A549 treated with GW870086 at 1 μM for 4 hours (cell line): ENCODE results near the gene RPL41. TPM values are rescaled to one million over a fixed set of nuclear protein-coding genes. Genes with fewer than 3 reads are reported as not detected.

Experiments used
- total RNA-seq: library from RNA; stranded (reverse); fragments of 200-300 nt; extraction: Qiagen RNA extraction; gene quantifications from 5 replicates; pipeline ENCODE4 v1.2.3, GENCODE V29; 2022; ENCODE audit warnings: low read depth

Gene RPL41
- total RNA-seq = 5,218 to 5,761 TPM (median 5,566 TPM) in 5 replicates

GRCh38 chr12:56116267-56117081, at the start of gene RPL41:
TSS of gene RPL41 (plus strand) at chr12:56116633.

GRCh38 chr12:56079723-56080555, 36.5 kb upstream of the RPL41 start, which contains the start of gene ERBB3:
TSS of gene ERBB3 (plus strand) at chr12:56080165. CDS start at chr12:56080301, 136 bp downstream.

GRCh38 chr12:56104109-56104814, 12.2 kb upstream of the RPL41 start, which contains the start of gene PA2G4:
TSS of gene PA2G4 (plus strand) at chr12:56104559. CDS start at chr12:56104738, 179 bp downstream.

GRCh38 chr12:56117778-56118687, 1.6 kb downstream of the RPL41 start, which contains the start of gene ZC3H10:
TSS of gene ZC3H10 (plus strand) at chr12:56118266. CDS start at chr12:56120563, 2,297 bp downstream.

GRCh38 chr12:56127888-56128669, 11.6 kb downstream of the RPL41 start, which contains the start of gene ESYT1:
TSS of gene ESYT1 (plus strand) at chr12:56128267. CDS start at chr12:56128320, 53 bp downstream.

GRCh38 chr12:56152132-56152755, 35.8 kb downstream of the RPL41 start, which contains the start of gene MYL6B:
TSS of gene MYL6B (plus strand) at chr12:56152587. CDS start at chr12:56153919, 1,332 bp downstream.

DNA sequence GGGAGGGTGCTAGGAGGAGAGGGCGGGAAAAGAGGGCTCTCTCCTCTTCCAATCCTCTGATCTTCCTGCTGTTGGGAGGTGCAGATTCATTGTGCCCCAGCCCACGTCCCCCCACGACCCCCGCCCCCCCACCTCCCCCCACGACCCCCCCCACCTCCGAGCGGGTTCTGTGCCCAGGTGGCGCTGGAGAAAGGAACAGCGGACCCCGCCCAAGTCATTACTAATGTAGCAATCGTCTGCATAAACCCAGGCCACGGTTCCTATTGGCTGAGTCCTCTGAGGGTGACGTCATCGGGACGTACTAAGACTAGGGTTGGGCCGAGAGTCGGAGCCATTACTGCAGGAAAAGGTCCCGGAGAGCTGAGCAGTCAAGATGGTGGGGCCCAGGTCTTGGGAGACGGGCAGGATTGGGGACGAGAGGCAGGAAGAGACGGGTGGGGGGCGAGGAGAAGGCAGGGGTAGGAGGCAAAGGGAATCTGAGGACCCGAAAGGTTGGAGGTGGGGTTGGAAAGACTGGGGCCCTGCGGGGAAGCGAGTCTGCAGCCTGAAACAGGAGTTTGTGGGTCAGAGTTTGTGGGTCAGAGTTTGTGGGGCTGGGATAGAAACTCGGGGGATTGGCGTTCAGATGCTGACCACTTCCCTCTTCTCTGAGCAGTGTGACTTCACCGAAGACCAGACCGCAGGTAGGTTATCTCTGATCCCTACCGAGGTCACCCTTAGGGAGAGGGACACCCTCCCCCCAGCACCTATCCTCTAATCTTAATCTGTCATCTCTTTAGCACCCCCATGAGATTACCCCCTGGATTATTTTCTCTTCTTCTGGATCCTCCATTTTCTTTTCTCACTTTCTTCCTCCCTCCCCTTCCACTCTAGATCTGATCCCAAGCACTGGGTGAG, 41.8 kb downstream of the RPL41 start, which contains the start of gene MYL6:
MYL6 (plus strand) TSS at position 331 of the 897 bp plus-strand sequence; CDS start at position 374, 43 bp downstream.

Other genes starting within 250 kb of the RPL41 start
- 35.6 to 43.1 TPM (median 39.1 TPM) in 5 replicates for gene PYM1, start 188.7 kb upstream of the RPL41 start, total RNA-seq
- 17.0 to 28.7 TPM (median 21.1 TPM) in 5 replicates for gene DGKA, start 185.5 kb upstream of the RPL41 start, total RNA-seq
- gene PMEL, start 150.6 kb upstream of the RPL41 start, total RNA-seq = 0.68 to 1.4 TPM (median 0.88 TPM) in 5 replicates
- 49.1 to 57.5 TPM (median 55.2 TPM) in 5 replicates for gene CDK2, start 149.8 kb upstream of the RPL41 start, total RNA-seq
- gene RAB5B, start 142.6 kb upstream of the RPL41 start, total RNA-seq = 24.4 to 34.1 TPM (median 32.7 TPM) in 5 replicates
- 7.5 to 9.4 TPM (median 9.2 TPM) in 5 replicates for gene SUOX, start 119.4 kb upstream of the RPL41 start, total RNA-seq
- gene IKZF4, start 95.6 kb upstream of the RPL41 start, total RNA-seq = 1.7 to 3.9 TPM (median 2.9 TPM) in 5 replicates
- gene RPS26, start 74.7 kb upstream of the RPL41 start, total RNA-seq = 700 to 893 TPM (median 717 TPM) in 5 replicates
- 0.95 to 3.0 TPM (median 1.4 TPM) in 5 replicates for gene ERBB3, start 36.5 kb upstream of the RPL41 start, total RNA-seq
- gene PA2G4, start 12.1 kb upstream of the RPL41 start, total RNA-seq = 283 to 329 TPM (median 289 TPM) in 5 replicates
- 2.4 to 3.6 TPM (median 2.6 TPM) in 5 replicates for gene ZC3H10, start 1.6 kb downstream of the RPL41 start, total RNA-seq
- gene ESYT1, start 11.6 kb downstream of the RPL41 start, total RNA-seq = 63.1 to 68.1 TPM (median 65.7 TPM) in 5 replicates
- gene MYL6B, start 36.0 kb downstream of the RPL41 start, total RNA-seq = 72.9 to 93.3 TPM (median 80.4 TPM) in 5 replicates
- gene MYL6, start 41.7 kb downstream of the RPL41 start, total RNA-seq = 2,118 to 2,979 TPM (median 2,161 TPM) in 5 replicates
- gene SMARCC2, start 72.8 kb downstream of the RPL41 start, total RNA-seq = 27.3 to 35.8 TPM (median 34.5 TPM) in 5 replicates
- 20.0 to 27.0 TPM (median 24.3 TPM) in 5 replicates for gene RNF41, start 105.3 kb downstream of the RPL41 start, total RNA-seq
- 53.0 to 66.2 TPM (median 57.4 TPM) in 5 replicates for gene NABP2, start 107.7 kb downstream of the RPL41 start, total RNA-seq
- 0.34 TPM in 1 of 5 replicates, not detected in the others for gene SLC39A5, start 113.4 kb downstream of the RPL41 start, total RNA-seq
- gene ANKRD52, start 141.8 kb downstream of the RPL41 start, total RNA-seq = 37.2 to 45.2 TPM (median 43.7 TPM) in 5 replicates
- 16.2 to 17.4 TPM (median 17.0 TPM) in 5 replicates for gene COQ10A, start 150.3 kb downstream of the RPL41 start, total RNA-seq
- gene CS, start 183.7 kb downstream of the RPL41 start, total RNA-seq = 153 to 169 TPM (median 159 TPM) in 5 replicates
- gene CNPY2, start 199.4 kb downstream of the RPL41 start, total RNA-seq = 115 to 162 TPM (median 149 TPM) in 5 replicates
- gene PAN2, start 217.4 kb downstream of the RPL41 start, total RNA-seq = 13.1 to 19.3 TPM (median 15.9 TPM) in 5 replicates
- gene IL23A, start 222.3 kb downstream of the RPL41 start, total RNA-seq = 0.21 to 0.70 TPM (median 0.49 TPM) in 4 of 5 replicates, not detected in the other
- gene STAT2, start 243.5 kb downstream of the RPL41 start, total RNA-seq = 9.8 to 13.2 TPM (median 11.6 TPM) in 5 replicates
- gene APOF, start 246.2 kb downstream of the RPL41 start, total RNA-seq = not detected in 5 replicates